GM18909 (cell line): ENCODE measurements around the gene FAU.
A peak's percentile ranks its signal among the peaks of the same experiment; 100 is the strongest.
"Not testable (repeated sequence)": the region's sequence is repeated elsewhere in the genome, so short reads cannot be mapped to it uniquely, and the experiment has no call there.

ENCODE experiments used
- ATAC-seq: cut with Tn5 transposase; IDR thresholded peaks from one replicate; pipeline ENCODE4 v1.9.1; 2021; ENCODE audit warnings: mild to moderate bottlenecking; ENCODE audit not compliant: unreplicated experiment, poor library complexity

FAU gene

GRCh38 chr11:65121865-65122696, at the start of gene FAU, which contains the start of gene MRPL49:
FAU (minus strand) TSS chr11:65122134; CDS start chr11:65121813, 321 bp downstream.
MRPL49 (plus strand) TSS chr11:65122321; CDS start chr11:65122347, 26 bp downstream.
- peak; percentile 67 for ATAC-seq

GRCh38 chr11:65170058-65170534, 48.2 kb upstream of the FAU start, which contains the start of gene SPDYC:
SPDYC (plus strand) TSS chr11:65170233; CDS start chr11:65171358, 1,125 bp downstream.
- ATAC-seq: no peak

- no peak for ATAC-seq
These were observed 47.3 kb upstream of the FAU start for GRCh38 chr11:65169164-65169641.

GRCh38 chr11:65167656-65168055, 45.7 kb upstream of the FAU start:
- no peak for ATAC-seq

GRCh38 chr11:65166893-65167292, 45.0 kb upstream of the FAU start:
- ATAC-seq: no peak

- no peak for ATAC-seq
These were observed 43.7 kb upstream of the FAU start for GRCh38 chr11:65165410-65166317.

GRCh38 chr11:65163684-65164083, 41.8 kb upstream of the FAU start:
- ATAC-seq: no peak

- no peak for ATAC-seq
These were observed 38.7 kb upstream of the FAU start for GRCh38 chr11:65160643-65161042.

GRCh38 chr11:65159012-65159411, 37.1 kb upstream of the FAU start:
- peak; percentile 59 for ATAC-seq

- ATAC-seq: no peak
These were observed 35.4 kb upstream of the FAU start for GRCh38 chr11:65157336-65157735.

GRCh38 chr11:65156926-65157325, 35.0 kb upstream of the FAU start:
- no peak for ATAC-seq

- ATAC-seq: no peak
These were observed 34.3 kb upstream of the FAU start for GRCh38 chr11:65156256-65156655.

- no peak for ATAC-seq
These were observed 30.2 kb upstream of the FAU start for GRCh38 chr11:65152122-65152521.

GRCh38 chr11:65151331-65151899, 29.5 kb upstream of the FAU start:
- ATAC-seq: no peak

- ATAC-seq: peak; percentile 47
These were observed 28.8 kb upstream of the FAU start for GRCh38 chr11:65150509-65151299.

- ATAC-seq: not testable (repeated sequence)
These were observed 28.2 kb upstream of the FAU start for GRCh38 chr11:65150131-65150508.

- no peak for ATAC-seq
These were observed 26.7 kb upstream of the FAU start for GRCh38 chr11:65148657-65149056.

GRCh38 chr11:65147352-65148075, 25.6 kb upstream of the FAU start:
- ATAC-seq: no peak

GRCh38 chr11:65141896-65142494, 20.1 kb upstream of the FAU start:
- no peak for ATAC-seq
